Measurements from ENCODE around the gene CFAP97D2.

The CFAP97D2 gene

DNA sequence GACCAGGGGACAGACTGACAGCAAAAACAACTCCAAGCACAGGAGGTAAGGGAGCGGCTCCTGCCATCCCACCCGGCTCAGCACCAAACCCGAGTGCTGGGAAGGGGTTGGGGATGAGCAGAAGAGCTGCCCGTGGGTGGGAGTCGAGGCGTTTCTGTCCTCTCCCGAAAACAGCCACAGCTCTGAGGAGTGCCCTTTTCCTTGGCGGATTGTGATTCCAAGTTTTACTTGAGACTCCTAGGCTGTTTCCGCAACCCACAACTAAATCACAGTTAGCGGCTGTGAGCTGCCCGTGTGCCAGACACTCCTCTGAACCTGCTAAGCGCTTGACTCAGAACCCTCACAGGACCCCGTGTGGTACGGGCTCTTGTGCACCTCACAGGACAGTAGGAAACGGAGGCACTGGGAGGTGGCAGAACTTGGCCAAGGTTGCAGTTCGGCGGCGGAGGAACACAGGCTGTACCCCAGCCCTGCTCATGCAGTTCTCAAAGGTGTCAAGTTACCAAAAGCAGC lies 21.4 kb downstream of the CFAP97D2 start:
- no peak for DNase-seq

DNA sequence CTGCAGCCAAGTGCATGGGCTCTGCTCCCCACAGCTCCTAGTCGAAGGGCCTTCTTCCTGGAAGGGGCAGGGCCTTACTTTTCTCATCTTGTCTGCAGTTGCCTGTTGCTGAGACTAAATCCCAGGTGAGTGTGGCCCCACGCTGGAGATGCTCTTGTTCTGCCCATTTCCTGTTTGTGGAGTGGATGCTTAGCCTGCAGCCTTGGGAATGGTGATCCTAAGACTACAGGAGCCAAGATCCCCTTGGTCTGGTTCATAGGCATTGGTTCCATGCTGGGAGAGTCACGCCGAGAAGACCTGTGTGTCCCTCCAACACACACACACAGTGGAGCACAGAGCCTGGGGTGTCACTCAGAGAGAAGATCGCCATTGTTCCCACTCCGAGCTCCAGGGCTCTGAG lies 23.5 kb downstream of the CFAP97D2 start:
- DNase-seq = no peak

DNA sequence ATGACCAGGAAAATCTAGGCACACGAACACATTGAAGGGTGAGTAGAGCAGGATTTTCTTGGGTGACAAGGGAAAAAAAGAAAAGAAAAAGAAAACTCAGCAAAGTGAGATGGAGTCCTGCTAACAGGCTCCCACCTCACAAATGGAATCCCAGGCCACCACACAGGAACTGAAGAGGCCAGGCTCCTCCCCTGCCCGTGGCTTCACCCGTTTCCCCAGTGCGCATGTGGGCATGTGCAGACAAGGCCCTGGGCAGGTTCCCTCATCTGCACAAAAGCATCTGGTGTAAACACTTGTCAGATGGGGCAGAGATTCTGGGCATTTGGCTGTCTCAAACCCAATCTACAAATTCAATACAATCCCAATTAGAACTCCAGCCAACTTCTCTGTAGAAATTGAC lies 24.5 kb downstream of the CFAP97D2 start:
- peak; percentile 24 for DNase-seq

DNA sequence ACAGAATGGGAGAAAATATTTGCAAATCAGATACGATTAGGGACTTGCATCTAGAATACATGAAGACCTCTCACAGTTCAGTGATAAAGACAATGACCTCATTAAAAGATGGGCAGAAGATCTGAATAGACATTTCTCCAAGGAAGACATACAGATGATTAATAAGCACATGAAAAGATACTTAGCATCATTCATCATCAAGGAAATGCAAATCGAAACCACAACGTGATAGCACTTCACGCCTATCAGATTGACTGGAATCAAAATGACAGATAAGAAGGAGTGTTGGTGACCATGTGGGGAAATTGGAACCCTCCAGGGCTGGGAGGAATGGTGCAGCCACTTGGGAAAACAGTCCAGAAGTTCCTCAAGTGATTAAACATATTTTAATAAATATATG lies 25.8 kb downstream of the CFAP97D2 start:
- DNase-seq = no peak

DNA sequence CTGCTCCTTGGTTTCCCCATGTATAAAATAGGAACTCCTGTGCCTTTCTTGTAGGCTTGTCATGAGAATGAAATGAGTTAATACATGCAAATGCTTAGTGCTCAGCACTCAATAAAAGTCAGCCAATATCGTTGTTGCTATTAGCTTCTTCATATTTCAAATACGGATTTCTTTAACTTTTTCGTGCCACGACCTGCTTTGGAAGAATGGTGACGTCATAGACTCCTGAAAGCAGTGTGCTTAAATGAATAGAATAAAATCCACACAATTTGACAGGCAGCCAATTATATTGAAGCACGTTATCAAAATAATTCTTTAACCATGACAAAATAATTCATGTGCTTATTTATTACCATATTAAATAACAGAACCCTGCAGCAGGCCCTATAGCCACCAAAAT lies 29.1 kb downstream of the CFAP97D2 start:
- no peak for DNase-seq

DNA sequence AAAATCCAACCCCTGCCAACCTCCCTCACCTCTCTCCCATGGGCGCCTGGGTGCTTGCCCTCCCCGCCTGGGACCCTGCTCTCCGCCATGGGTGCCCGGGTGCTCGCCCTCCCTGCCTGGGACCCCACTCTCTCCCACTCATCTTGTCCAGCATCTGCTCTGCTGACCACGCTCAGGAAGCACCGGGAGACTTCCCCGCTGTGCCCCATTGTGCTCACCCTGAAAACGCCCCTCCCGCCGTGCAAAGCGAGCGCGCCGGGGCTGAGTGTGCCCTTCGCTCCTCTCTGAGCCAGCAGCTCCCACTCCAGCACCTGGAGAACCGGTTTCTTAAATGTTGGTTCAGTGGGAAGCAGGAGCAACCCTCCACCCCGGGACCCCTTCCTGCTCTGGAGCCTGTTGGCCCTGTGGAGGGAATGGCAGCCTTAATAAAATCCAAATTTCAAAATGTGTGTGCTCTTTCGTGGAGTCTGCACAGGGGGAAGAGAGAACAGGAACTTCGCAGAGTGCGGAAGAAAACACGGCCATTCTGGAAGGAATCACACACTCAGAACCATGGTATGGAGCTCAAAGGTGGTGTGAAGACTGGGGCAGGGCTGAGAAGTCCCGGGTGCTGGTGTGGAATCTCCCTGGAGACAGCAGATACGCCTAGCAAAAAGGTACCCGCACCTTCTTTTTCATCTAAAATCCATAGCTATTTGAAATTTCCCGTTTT lies 32.5 kb downstream of the CFAP97D2 start:
- no peak for DNase-seq

DNA sequence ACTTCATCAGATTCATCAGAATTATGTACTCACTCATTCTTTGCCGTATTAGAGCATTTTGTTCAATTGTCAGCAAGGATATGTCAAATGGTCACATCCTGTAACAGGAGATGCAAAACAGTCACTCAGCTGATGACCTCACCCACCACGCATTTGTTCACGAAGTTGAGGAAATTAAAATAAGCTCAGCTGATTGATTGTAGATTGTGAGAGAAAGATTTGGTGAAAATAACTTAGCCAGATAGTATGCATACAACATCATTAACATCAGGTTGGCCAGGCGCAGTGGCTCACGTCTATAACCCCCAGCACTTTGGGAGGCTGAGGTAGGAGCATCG lies 33.1 kb downstream of the CFAP97D2 start:
- no peak for DNase-seq

DNA sequence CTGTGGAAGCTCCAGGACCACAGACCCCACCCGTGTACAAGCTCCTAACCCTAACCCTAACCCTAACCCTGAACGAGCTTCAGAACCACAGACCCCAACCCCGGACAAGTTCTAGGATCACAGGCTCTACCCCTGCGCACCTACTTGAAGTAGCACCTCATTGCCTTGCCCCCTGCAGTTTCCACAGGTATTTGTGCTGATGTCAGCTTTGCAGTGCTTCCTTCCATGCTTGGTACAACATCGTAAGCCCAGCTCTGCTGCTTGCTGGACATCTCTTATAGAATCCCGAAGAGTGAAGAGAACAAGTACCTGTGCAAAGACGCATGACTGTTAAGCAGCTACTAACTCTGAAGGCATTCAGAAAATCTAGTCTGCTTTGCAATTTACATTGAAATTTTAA lies 34.9 kb downstream of the CFAP97D2 start:
- DNase-seq = no peak

DNA sequence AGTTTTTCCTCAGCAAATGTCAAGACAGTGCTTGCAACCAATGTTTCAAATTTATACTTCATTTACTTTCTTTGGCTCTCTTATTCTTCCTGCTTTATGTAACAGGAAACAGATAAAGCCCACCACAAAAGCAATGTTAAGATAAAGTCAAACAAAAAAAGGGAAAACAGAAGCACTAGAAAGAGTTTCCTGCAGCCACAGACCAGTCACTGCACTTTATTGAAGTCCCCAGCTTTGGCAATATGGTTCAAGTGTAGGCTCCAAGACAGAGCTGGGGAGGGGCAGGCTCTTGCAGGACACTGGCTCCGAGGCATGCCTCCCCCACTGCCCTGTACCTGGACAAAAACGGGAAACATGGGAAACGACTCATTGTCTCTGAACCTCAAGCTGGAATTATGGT lies 40.3 kb downstream of the CFAP97D2 start:
- DNase-seq = no peak

DNA sequence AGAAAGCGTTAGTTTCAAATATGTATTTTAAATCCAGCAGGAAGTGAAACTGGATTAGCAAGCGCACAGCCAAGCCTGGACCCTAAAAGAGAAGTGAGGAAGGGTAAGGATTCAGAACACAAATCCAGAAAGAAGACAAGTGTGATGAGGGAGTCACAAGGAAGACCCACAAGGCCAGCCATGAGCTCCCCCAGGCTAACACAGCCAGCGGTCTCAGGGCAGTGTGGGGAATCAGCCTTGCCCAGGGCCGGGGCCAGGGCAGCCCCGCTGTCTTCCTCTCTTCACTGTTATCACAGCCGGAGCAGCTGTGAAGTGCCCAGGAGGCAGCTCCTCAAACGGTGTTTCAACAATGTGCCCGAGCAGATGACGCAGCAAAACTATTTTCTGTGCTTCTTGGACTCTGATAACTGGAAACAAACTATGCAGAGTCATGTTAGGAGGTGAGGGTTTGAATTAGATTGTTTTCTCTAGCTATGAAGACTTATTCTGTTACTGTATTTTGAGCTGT lies 43.5 kb downstream of the CFAP97D2 start:
- DNase-seq = no peak

DNA sequence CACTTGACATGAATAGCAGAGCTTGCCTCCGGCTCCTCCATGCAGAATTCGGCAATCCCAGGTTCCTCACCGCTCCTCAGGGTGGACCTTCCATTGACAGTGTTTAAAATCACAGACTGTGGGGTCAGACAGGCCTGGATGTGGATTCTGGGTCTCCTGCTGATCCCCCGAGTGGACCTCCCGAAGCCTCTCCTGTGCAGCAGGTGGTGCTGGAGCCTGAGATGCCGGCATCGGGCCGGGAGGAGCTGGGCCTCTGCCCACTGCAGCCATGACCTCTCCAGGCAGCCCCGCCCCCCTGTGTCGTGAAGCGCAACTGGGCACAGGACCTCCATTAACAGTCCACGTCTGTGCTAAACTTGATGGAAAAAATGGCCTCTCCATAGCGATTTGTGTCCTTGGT lies 45.1 kb downstream of the CFAP97D2 start:
- no peak for DNase-seq

DNA sequence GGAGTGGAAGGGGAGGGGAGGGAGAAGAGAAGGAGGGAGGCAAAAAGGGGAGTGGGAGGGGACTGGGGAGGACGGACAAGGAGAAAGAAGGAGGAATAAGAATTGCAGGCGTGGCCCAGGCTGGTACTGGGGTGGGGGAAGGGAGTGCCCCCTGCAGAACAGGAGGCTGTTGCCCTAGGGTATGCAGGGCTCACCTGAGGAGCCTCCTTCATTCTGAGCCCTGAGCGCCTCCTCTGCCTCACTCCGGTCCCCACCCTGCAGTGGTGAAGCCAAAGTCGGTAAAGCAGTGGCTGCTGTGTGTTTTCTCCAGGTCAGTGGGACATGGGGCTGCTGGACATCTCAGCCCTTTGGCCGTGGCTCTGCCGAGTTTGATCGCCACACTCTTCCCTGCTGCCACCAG lies 46.6 kb downstream of the CFAP97D2 start:
- DNase-seq = peak; percentile 16

DNA sequence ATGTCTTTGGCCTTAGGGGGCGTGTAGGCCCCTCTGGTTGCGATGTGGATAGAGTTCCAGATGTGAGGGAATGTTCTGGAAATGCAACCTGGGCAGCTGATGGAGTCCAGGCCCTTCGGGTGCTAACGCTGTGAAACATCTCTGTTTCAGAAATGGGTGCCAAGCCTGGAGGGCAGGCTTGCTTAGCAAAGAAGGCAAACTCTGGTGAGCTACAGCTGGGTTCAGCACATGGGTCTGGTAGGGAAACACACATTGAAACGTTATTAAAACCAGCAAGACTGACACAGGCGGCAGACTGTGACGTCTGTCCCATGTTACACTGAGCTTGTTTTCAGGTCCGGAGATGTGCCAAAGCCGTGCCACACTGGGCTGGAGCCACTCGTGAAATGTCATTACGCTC lies 47.0 kb downstream of the CFAP97D2 start:
- peak; percentile 16 for DNase-seq

DNA sequence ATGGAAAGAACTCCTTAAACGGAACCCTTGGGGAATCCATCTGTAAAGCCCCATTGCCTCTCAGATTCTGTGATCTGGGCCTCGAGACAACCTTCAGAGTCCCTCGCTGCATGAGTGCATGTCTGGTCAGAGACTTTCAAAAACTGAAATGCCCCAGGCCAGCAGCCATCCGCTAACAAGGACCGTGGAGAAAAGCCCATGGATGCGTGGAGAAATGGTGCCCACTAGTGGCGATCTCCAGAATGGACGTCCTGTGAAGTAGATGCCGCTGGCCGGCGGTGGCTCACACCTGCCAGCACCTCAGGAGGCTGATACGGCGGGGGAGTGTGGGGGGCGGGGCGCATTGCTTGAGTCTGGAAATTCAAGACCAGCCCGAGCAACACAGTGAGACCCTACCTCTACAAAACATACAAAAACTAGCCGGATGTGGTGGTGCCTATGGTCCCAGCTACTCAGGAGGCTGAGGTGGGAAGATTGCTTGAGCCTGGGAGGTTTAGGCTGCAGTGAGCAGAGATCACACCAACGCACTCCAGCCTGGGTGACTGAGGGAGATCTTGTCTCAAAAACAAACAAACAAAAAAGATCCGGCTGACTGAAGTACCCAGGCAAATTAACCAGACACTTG lies 47.8 kb downstream of the CFAP97D2 start:
- peak; percentile 85 for DNase-seq

DNA sequence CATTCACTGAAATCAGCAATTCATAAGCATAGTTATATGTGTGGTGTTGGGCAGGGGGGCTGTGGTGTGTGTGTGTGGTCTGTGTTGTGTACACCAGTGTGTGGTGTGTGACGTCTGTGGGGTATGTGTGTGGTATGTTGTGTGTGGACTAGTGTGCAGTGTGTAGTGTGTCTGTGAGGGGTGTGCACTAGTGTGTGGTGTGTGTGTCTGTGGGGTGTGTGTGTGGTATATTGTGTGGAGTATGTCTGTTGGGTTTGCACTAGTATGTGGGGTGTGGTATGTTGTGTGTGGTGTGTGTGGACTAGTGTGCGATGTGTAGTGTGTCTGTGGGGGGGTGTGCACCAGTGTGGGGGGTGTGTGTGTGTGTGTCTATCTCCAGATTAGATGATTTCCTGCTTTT lies 48.5 kb downstream of the CFAP97D2 start:
- DNase-seq = no peak

DNA sequence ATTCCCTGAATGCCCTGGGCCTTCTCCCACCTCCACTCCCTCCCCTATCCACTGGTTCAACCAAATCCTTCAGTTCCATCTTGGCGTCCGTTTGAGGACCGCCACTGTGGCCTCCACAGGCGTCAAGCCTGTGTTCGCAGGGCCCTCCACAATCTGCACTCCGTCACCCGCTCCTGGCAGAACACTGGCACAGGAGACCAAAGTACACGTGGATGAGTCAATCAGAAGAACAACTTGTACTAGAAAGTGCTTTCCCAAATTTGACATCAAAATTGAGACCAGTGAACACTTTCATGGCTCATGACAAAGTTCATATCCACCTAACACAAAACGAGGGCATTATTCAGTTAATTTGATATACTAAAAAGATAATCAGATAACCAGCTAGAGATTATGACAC lies 49.1 kb downstream of the CFAP97D2 start:
- DNase-seq = no peak

DNA sequence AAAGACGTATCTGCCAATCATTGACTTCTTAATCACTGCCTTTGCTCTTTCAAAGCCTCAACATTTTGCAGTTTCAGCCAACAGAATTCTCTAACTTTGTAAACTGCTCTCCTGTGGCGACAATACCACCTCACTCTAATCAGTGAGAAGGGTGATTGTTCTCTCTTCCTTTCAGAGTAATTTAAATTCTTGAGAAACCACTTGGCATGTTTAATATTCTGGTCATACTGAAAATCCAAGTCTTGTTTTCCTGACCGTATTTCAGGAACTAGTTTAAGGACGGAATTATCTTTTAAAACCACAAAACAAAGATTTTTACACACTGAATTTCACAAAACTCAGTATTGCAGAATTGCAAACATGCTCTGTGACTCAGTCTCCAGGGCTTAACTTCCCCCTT lies 50.4 kb downstream of the CFAP97D2 start:
- no peak for DNase-seq

DNA sequence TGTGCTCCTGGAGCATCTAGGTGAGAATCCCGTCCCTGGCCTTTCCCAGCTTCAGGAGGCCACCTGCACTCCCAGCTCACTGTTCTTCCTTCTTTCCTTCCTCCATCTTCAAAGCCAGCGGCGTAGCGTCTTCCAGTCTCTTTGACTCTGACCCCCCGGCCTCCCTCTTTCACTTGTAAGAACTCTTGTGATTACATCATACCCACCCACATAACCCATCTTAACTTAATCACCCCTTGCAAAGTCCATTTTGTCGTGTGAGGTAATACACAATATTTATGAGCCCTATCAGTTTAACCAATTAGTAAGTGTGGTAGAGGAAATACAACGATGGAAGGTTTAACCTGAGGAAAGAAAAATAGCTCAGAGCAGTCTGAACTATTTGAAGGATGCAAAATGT lies 51.1 kb downstream of the CFAP97D2 start:
- DNase-seq = no peak

DNA sequence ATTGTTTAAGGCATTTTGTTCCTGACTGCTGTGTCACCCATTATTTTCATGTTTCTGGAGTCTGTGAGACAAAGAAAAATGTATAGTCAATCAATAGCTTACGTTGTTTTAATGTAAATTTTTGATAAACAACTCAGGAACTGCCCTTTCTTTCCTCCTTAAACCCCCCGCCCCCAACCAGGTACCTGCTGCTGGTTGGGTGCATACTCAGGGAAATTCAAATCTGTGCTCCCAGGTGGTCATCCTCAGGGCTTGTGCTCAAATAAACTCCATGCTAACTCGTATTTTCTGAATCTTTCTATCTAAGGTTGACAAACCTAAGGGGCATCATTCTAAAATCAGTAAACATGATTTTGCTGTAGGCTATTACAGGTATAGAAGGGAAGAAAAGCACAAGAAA lies 51.5 kb downstream of the CFAP97D2 start:
- no peak for DNase-seq

DNA sequence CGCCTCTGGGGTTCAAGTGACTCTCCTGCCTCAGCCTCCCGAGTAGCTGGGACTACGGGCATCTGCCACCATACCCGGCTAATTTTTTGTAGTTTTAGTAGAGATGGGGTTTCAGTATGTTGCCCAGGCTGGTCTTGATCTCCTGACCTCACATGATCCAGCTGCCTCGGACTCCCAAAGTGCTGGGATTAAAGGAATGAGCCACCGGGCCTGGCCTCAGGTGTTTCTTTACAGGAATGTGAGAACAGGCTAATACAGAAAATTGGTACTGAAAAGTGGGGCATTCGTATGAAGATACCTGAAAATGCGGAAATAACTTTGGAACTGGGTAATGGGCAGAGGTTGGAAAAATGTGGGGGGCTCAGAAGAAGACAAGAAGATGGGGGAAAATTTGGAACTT lies 52.8 kb downstream of the CFAP97D2 start:
- DNase-seq = no peak

DNA sequence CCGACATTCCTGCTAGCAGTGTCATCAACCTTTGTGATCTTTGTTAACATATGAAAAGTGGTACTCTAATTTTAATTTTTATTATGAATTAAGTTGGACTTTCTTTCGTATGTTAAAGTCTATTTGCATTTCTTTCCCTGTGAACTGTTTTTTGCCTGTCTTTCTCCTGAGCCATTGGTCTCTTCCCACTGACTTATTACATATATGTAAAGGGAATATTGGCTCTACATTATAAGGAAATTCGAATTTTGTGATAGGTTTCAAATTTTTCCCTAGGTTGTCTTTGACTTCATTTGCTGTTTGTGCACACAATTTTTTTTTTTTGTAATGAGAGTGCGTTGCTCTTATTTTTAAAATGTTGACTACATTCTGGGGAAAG lies 55.2 kb downstream of the CFAP97D2 start:
- DNase-seq = no peak

DNA sequence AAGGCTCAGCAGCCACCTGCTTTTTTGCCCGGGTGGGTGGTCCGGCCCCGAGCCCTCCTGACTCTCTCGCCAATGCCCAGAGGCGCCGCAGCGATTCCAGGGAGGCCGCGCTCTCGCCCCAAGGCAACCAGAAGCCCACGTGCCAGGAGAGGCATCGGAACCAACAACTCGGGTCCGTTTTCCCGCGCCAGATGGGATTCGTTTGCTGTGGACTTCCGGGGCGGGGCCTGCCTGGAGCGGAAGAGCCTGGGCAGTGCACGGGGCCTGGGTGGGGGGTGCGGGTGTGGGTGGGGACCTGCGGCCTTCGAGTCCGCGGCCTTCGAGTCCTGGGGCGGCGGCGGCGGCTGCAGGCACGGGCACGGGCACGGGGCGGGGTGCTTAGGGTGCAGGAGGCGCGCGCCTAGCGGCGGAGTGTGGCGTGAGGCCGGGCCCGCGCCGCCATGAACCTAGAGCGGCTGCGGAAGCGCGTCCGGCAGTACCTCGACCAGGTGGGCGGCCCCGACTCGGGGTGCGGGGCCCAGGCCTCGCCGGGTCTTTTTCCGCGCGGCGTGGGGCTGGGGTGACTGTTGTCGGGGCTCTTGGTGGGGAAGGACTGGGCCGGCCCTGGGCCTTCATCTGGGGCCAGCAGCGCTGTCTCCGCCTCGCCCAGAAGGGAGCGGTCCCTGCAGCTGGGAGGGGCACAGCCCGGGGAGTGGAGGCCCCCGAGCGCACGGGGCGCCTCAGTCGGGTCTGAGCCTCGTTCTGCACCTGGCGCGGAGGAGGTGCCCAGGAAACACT lies 55.8 kb downstream of the CFAP97D2 start, which contains the start of gene CDC16:
CDC16 (plus strand) TSS at position 253 of the 777 bp plus-strand sequence; CDS start at position 441, 188 bp downstream.
- DNase-seq = peak; percentile 75

DNA sequence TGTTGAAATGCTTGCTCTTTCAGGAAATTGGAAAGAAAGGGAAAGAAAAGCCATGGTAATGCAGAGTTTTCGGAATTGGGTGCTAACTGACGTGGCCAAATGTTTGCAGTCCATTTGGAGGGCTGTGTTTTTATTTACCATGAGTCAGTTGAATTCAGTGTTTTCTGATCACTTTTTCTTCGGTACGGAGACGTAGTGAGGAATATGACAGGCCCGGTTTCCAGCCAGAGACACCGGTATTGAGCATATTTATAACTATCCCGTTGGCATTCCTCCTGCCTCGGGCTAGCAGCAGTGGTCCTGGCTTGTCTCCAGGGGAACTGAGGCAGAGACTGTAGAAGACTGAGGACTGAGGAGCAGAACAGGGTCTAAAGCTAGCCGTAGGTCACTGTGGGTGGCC lies 56.6 kb downstream of the CFAP97D2 start:
- DNase-seq = no peak

DNA sequence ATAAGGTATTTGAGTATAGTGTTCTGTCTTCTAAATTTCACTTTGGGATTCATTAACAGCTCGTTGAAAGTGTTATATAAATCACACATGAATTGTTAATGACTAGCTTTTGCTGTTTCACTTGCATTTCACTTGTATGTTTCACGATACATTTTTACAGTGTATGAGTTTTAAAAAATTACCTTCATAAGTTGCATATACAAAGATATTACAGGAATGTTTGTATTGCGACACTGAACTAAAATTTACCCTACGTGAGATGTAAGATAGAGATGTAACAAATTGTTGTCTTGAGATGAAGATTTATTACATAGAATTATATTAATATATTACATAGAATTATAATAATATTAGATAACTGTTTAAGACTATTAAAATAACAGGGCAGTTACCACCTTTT lies 57.2 kb downstream of the CFAP97D2 start:
- DNase-seq = no peak

All from activated CD4-positive, alpha-beta T cell treated with anti-CD3 and anti-CD28 coated beads, Interleukin-2, amount 50 U/mL, for 1 hour (primary cell).